ENCODE data around the gene RPL5.

Gene RPL5

GRCh38 chr1:92839442-92839841, 7.6 kb downstream of the RPL5 start:
- Histone ChIP-seq H3K4me3 (ENCODE audit: low read depth in 1 of 2, low read length in 2 of 2) (no peak overlapping the region), H3K36me3 (ENCODE audit: control insufficient read depth in 1 of 2, insufficient read depth in 2 of 2, low read length in 2 of 2) (peaks cover 64 to 98% of the 10 kb centered on the region in 2 donors), H3K27ac (ENCODE audit: low read depth, low read length) (no peak overlapping the region), H3K4me1 (ENCODE audit: control insufficient read depth in 1 of 2, insufficient read depth in 2 of 2, low read length in 2 of 2) (peaks cover 15 to 20% of the 10 kb centered on the region in 2 donors), H3K9ac (ENCODE audit: low read depth in 1 of 2, low read length in 2 of 2) (no peak overlapping the region), H3K9me3 (ENCODE audit: control insufficient read depth in 1 of 2, low read length in 2 of 2) (no peaks in the 10 kb centered on the region), H3K27me3 (ENCODE audit: control insufficient read depth in 1 of 2, insufficient read depth in 2 of 2, low read length in 2 of 2) (no peaks in the 10 kb centered on the region)

GRCh38 chr1:92840600-92840999, 8.8 kb downstream of the RPL5 start:
- Histone ChIP-seq H3K9me3 (ENCODE audit: control insufficient read depth in 1 of 2, low read length in 2 of 2) (no peaks in the 10 kb centered on the region), H3K4me1 (ENCODE audit: control insufficient read depth in 1 of 2, insufficient read depth in 2 of 2, low read length in 2 of 2) (peaks cover 7 to 14% of the 10 kb centered on the region in 2 donors), H3K27ac (ENCODE audit: low read depth, low read length) (no peak overlapping the region), H3K9ac (ENCODE audit: low read depth in 1 of 2, low read length in 2 of 2) (no peak overlapping the region), H3K36me3 (ENCODE audit: control insufficient read depth in 1 of 2, insufficient read depth in 2 of 2, low read length in 2 of 2) (peaks cover 58 to 88% of the 10 kb centered on the region in 2 donors), H3K4me3 (ENCODE audit: low read depth in 1 of 2, low read length in 2 of 2) (no peak overlapping the region), H3K27me3 (ENCODE audit: control insufficient read depth in 1 of 2, insufficient read depth in 2 of 2, low read length in 2 of 2) (no peaks in the 10 kb centered on the region)

GRCh38 chr1:92842082-92843045, 10.5 kb downstream of the RPL5 start:
- Histone ChIP-seq H3K4me1 (ENCODE audit: control insufficient read depth in 1 of 2, insufficient read depth in 2 of 2, low read length in 2 of 2) (peaks cover 0 to 14% of the 10 kb centered on the region in 2 donors), H3K27ac (ENCODE audit: low read depth, low read length) (no peak overlapping the region), H3K36me3 (ENCODE audit: control insufficient read depth in 1 of 2, insufficient read depth in 2 of 2, low read length in 2 of 2) (peaks cover 53 to 70% of the 10 kb centered on the region in 2 donors), H3K27me3 (ENCODE audit: control insufficient read depth in 1 of 2, insufficient read depth in 2 of 2, low read length in 2 of 2) (no peaks in the 10 kb centered on the region), H3K4me3 (ENCODE audit: low read depth in 1 of 2, low read length in 2 of 2) (no peak overlapping the region), H3K9ac (ENCODE audit: low read depth in 1 of 2, low read length in 2 of 2) (no peak overlapping the region), H3K9me3 (ENCODE audit: control insufficient read depth in 1 of 2, low read length in 2 of 2) (no peaks in the 10 kb centered on the region)

GRCh38 chr1:92843046-92843423, 11.2 kb downstream of the RPL5 start:
- Histone ChIP-seq H3K27ac (ENCODE audit: low read depth, low read length) (no peak overlapping the region), H3K36me3 (ENCODE audit: control insufficient read depth in 1 of 2, insufficient read depth in 2 of 2, low read length in 2 of 2) (peaks cover 47 to 63% of the 10 kb centered on the region in 2 donors), H3K27me3 (ENCODE audit: control insufficient read depth in 1 of 2, insufficient read depth in 2 of 2, low read length in 2 of 2) (no peaks in the 10 kb centered on the region), H3K9me3 (ENCODE audit: control insufficient read depth in 1 of 2, low read length in 2 of 2) (no peaks in the 10 kb centered on the region), H3K4me3 (ENCODE audit: low read depth in 1 of 2, low read length in 2 of 2) (no peak overlapping the region), H3K9ac (ENCODE audit: low read depth in 1 of 2, low read length in 2 of 2) (no peak overlapping the region), H3K4me1 (ENCODE audit: control insufficient read depth in 1 of 2, insufficient read depth in 2 of 2, low read length in 2 of 2) (peaks cover 4 to 18% of the 10 kb centered on the region in 2 donors)

GRCh38 chr1:92843429-92844352, 11.9 kb downstream of the RPL5 start:
- H3K4me3 ChIP-seq (ENCODE audit: low read depth in 1 of 2, low read length in 2 of 2), result no peak overlapping the region
- no peak overlapping the region for H3K27ac ChIP-seq (ENCODE audit: low read depth, low read length)
- no peaks in the 10 kb centered on the region for H3K27me3 ChIP-seq (ENCODE audit: control insufficient read depth in 1 of 2, insufficient read depth in 2 of 2, low read length in 2 of 2)
- no peaks in the 10 kb centered on the region for H3K9me3 ChIP-seq (ENCODE audit: control insufficient read depth in 1 of 2, low read length in 2 of 2)
- H3K4me1 ChIP-seq (ENCODE audit: control insufficient read depth in 1 of 2, insufficient read depth in 2 of 2, low read length in 2 of 2), result peaks cover 8 to 15% of the 10 kb centered on the region in 2 donors
- no peak overlapping the region for H3K9ac ChIP-seq (ENCODE audit: low read depth in 1 of 2, low read length in 2 of 2)
- H3K36me3 ChIP-seq (ENCODE audit: control insufficient read depth in 1 of 2, insufficient read depth in 2 of 2, low read length in 2 of 2), result peaks cover 40 to 57% of the 10 kb centered on the region in 2 donors

GRCh38 chr1:92844439-92844838, 12.6 kb downstream of the RPL5 start:
- peaks cover 35 to 49% of the 10 kb centered on the region in 2 donors for H3K36me3 ChIP-seq (ENCODE audit: control insufficient read depth in 1 of 2, insufficient read depth in 2 of 2, low read length in 2 of 2)
- peaks cover 8 to 14% of the 10 kb centered on the region in 2 donors for H3K4me1 ChIP-seq (ENCODE audit: control insufficient read depth in 1 of 2, insufficient read depth in 2 of 2, low read length in 2 of 2)
- no peaks in the 10 kb centered on the region for H3K27me3 ChIP-seq (ENCODE audit: control insufficient read depth in 1 of 2, insufficient read depth in 2 of 2, low read length in 2 of 2)
- H3K4me3 ChIP-seq (ENCODE audit: low read depth in 1 of 2, low read length in 2 of 2), result no peak overlapping the region
- no peak overlapping the region for H3K27ac ChIP-seq (ENCODE audit: low read depth, low read length)
- H3K9me3 ChIP-seq (ENCODE audit: control insufficient read depth in 1 of 2, low read length in 2 of 2), result no peaks in the 10 kb centered on the region
- no peak overlapping the region for H3K9ac ChIP-seq (ENCODE audit: low read depth in 1 of 2, low read length in 2 of 2)

GRCh38 chr1:92845908-92846307, 14.1 kb downstream of the RPL5 start:
- no peaks in the 10 kb centered on the region for H3K9me3 ChIP-seq (ENCODE audit: control insufficient read depth in 1 of 2, low read length in 2 of 2)
- H3K9ac ChIP-seq (ENCODE audit: low read depth in 1 of 2, low read length in 2 of 2), result no peak overlapping the region
- peaks cover 24 to 34% of the 10 kb centered on the region in 2 donors for H3K36me3 ChIP-seq (ENCODE audit: control insufficient read depth in 1 of 2, insufficient read depth in 2 of 2, low read length in 2 of 2)
- H3K4me3 ChIP-seq (ENCODE audit: low read depth in 1 of 2, low read length in 2 of 2), result no peak overlapping the region
- H3K27ac ChIP-seq (ENCODE audit: low read depth, low read length), result no peak overlapping the region
- peaks cover 8% of the 10 kb centered on the region in 2 donors for H3K4me1 ChIP-seq (ENCODE audit: control insufficient read depth in 1 of 2, insufficient read depth in 2 of 2, low read length in 2 of 2)
- H3K27me3 ChIP-seq (ENCODE audit: control insufficient read depth in 1 of 2, insufficient read depth in 2 of 2, low read length in 2 of 2), result no peaks in the 10 kb centered on the region

GRCh38 chr1:92848201-92848600, 16.4 kb downstream of the RPL5 start:
- no peak overlapping the region for H3K27ac ChIP-seq (ENCODE audit: low read depth, low read length)
- no peak overlapping the region for H3K4me3 ChIP-seq (ENCODE audit: low read depth in 1 of 2, low read length in 2 of 2)
- H3K36me3 ChIP-seq (ENCODE audit: control insufficient read depth in 1 of 2, insufficient read depth in 2 of 2, low read length in 2 of 2), result peaks cover 8 to 13% of the 10 kb centered on the region in 2 donors
- H3K4me1 ChIP-seq (ENCODE audit: control insufficient read depth in 1 of 2, insufficient read depth in 2 of 2, low read length in 2 of 2), result peaks cover 8% of the 10 kb centered on the region in 2 donors
- H3K9me3 ChIP-seq (ENCODE audit: control insufficient read depth in 1 of 2, low read length in 2 of 2), result no peaks in the 10 kb centered on the region
- H3K27me3 ChIP-seq (ENCODE audit: control insufficient read depth in 1 of 2, insufficient read depth in 2 of 2, low read length in 2 of 2), result no peaks in the 10 kb centered on the region
- no peak overlapping the region for H3K9ac ChIP-seq (ENCODE audit: low read depth in 1 of 2, low read length in 2 of 2)

GRCh38 chr1:92850019-92850418, 18.2 kb downstream of the RPL5 start:
- Histone ChIP-seq H3K36me3 (ENCODE audit: control insufficient read depth in 1 of 2, insufficient read depth in 2 of 2, low read length in 2 of 2) (no peaks in the 10 kb centered on the region), H3K27ac (ENCODE audit: low read depth, low read length) (no peak overlapping the region), H3K27me3 (ENCODE audit: control insufficient read depth in 1 of 2, insufficient read depth in 2 of 2, low read length in 2 of 2) (no peaks in the 10 kb centered on the region), H3K9me3 (ENCODE audit: control insufficient read depth in 1 of 2, low read length in 2 of 2) (no peaks in the 10 kb centered on the region), H3K9ac (ENCODE audit: low read depth in 1 of 2, low read length in 2 of 2) (no peak overlapping the region), H3K4me3 (ENCODE audit: low read depth in 1 of 2, low read length in 2 of 2) (no peak overlapping the region), H3K4me1 (ENCODE audit: control insufficient read depth in 1 of 2, insufficient read depth in 2 of 2, low read length in 2 of 2) (peaks cover 16 to 22% of the 10 kb centered on the region in 2 donors)

GRCh38 chr1:92851729-92852128, 19.9 kb downstream of the RPL5 start:
- peaks cover 16 to 22% of the 10 kb centered on the region in 2 donors for H3K4me1 ChIP-seq (ENCODE audit: control insufficient read depth in 1 of 2, insufficient read depth in 2 of 2, low read length in 2 of 2)
- no peak overlapping the region for H3K4me3 ChIP-seq (ENCODE audit: low read depth in 1 of 2, low read length in 2 of 2)
- H3K27ac ChIP-seq (ENCODE audit: low read depth, low read length), result no peak overlapping the region

More at GRCh38 chr1:92851729-92852128, 19.9 kb downstream of the RPL5 start:
- H3K36me3 ChIP-seq (ENCODE audit: control insufficient read depth in 1 of 2, insufficient read depth in 2 of 2, low read length in 2 of 2), result no peaks in the 10 kb centered on the region
- no peaks in the 10 kb centered on the region for H3K27me3 ChIP-seq (ENCODE audit: control insufficient read depth in 1 of 2, insufficient read depth in 2 of 2, low read length in 2 of 2)
- H3K9ac ChIP-seq (ENCODE audit: low read depth in 1 of 2, low read length in 2 of 2), result no peak overlapping the region
- H3K9me3 ChIP-seq (ENCODE audit: control insufficient read depth in 1 of 2, low read length in 2 of 2), result no peaks in the 10 kb centered on the region

Measured in duodenal mucosa (tissue), 2 donors.